H1 (cell line): ENCODE results near the gene KRTCAP2. TPM values are rescaled to one million over a fixed set of nuclear protein-coding genes. Genes with fewer than 3 reads are reported as not detected.

ENCODE experiments used
- CTCF ChIA-PET: fragments of 300-600 bp; sonication (Branson Sonifier 250); formaldehyde crosslinking; loops from one replicate; lab custom pipeline; 2021; ENCODE audit not compliant: partially characterized antibody; lab: Charles Lee
- POLR2A ChIA-PET: fragments of 300-600 bp; sonication (Branson Sonifier 250); formaldehyde crosslinking; loops from one replicate; lab custom pipeline; 2021; ENCODE audit warnings: inconsistent platforms; ENCODE audit not compliant: partially characterized antibody; lab: Charles Lee
- DNase-seq, 2 experiments: peaks; one replicate each; pipeline versions ENCODE4 v3.0.0 to v3.0.0-alpha.2; 2010 to 2022; ENCODE audit warnings: low spot score in 2 of 2, low read depth in 1 of 2, mixed read lengths in 1 of 2
- FAIRE-seq: peaks from 2 replicates; lab custom pipeline; 2011; peaks lifted over from hg19 to GRCh38; lab: Jason Lieb, UNC
- H2AFZ ChIP-seq: 2 replicates; pipeline ENCODE4 v1.8.1; 2012; ENCODE audit warnings: low read length, inconsistent platforms
- H2AK5ac ChIP-seq: 2 replicates; pipeline ENCODE4 v1.6.1; 2013; ENCODE audit warnings: low read depth, low read length
- H2BK120ac ChIP-seq: replicated peaks from 2 replicates; pipeline ENCODE3; 2013; ENCODE audit warnings: low read depth, low read length, inconsistent platforms
- H2BK12ac ChIP-seq: 2 replicates; pipeline ENCODE4 v1.6.1; 2013; ENCODE audit warnings: low read depth, low read length
- H2BK15ac ChIP-seq: 2 replicates; pipeline ENCODE4 v1.6.1; 2013; ENCODE audit warnings: low read length
- H2BK20ac ChIP-seq: 2 replicates; pipeline ENCODE4 v1.6.1; 2013; ENCODE audit warnings: low read length
- H2BK5ac ChIP-seq: 2 replicates; pipeline ENCODE4 v1.6.1; 2013; ENCODE audit warnings: low read depth, low read length
- H3K14ac ChIP-seq: 2 replicates; pipeline ENCODE4 v1.6.1; 2013; ENCODE audit warnings: inconsistent platforms; ENCODE audit not compliant: insufficient read length
- H3K18ac ChIP-seq: 2 replicates; pipeline ENCODE4 v1.6.1; 2013; ENCODE audit warnings: low read length; ENCODE audit errors: extremely low read depth
- H3K23ac ChIP-seq: 2 replicates; pipeline ENCODE4 v1.6.1; 2013; ENCODE audit warnings: inconsistent platforms; ENCODE audit not compliant: insufficient read length
- H3K23me2 ChIP-seq: 2 replicates; pipeline ENCODE4 v1.6.1; 2013; ENCODE audit warnings: low read depth, low read length
- H3K27ac ChIP-seq: 2 replicates; pipeline ENCODE4 v1.6.1; 2011; ENCODE audit warnings: low read depth, low read length, inconsistent platforms
- H3K27me3 ChIP-seq, 4 experiments: replicated peaks in 1 of 4; 1 replicate in 1 of 4; 2 replicates in 3 of 4; pipeline versions ENCODE4 v1.6.1 to v1.8.1; 2011 to 2013; ENCODE audit warnings: low read length in 3 of 4, mild to moderate bottlenecking in 3 of 4, inconsistent platforms in 2 of 4, mixed read lengths in 2 of 4, moderate library complexity in 1 of 4; ENCODE audit not compliant: control insufficient read depth in 3 of 4, insufficient read depth in 3 of 4; ENCODE audit errors: extremely low read depth in 1 of 4
- H3K36me3 ChIP-seq, 4 experiments: 2 replicates each; pipeline versions ENCODE4 v1.6.1 to v1.8.1; 2011 to 2013; ENCODE audit warnings: mild to moderate bottlenecking in 4 of 4, low read length in 3 of 4, moderate library complexity in 2 of 4, control low read depth in 1 of 4, inconsistent platforms in 1 of 4; ENCODE audit not compliant: insufficient read depth in 4 of 4, control insufficient read depth in 2 of 4
- H3K4ac ChIP-seq: replicated peaks from 2 replicates; pipeline ENCODE3; 2013; ENCODE audit warnings: low read length, low read depth, mixed read lengths, inconsistent platforms; ENCODE audit not compliant: insufficient read length
- H3K4me1 ChIP-seq, 4 experiments: replicated peaks in 1 of 4; 1 replicate in 1 of 4; 2 replicates in 3 of 4; pipeline versions ENCODE4 v1.6.1 to v1.8.1; 2011 to 2013; ENCODE audit warnings: low read length in 3 of 4, inconsistent platforms in 2 of 4, mixed read lengths in 1 of 4; ENCODE audit not compliant: insufficient read depth in 4 of 4, control insufficient read depth in 3 of 4
- H3K4me2 ChIP-seq, 2 experiments: 2 replicates each; pipeline versions ENCODE4 v1.6.1 to v1.8.1; 2011 to 2013; ENCODE audit warnings: low read depth in 2 of 2, low read length in 2 of 2, control low read depth in 1 of 2, inconsistent platforms in 1 of 2, mild to moderate bottlenecking in 1 of 2; ENCODE audit not compliant: insufficient read depth in 1 of 2
- H3K4me3 ChIP-seq, 4 experiments: fragments of 200-600, 300-600 bp in 1 of 4; sonication (generic), shearing (Covaris generic), sonication (Bioruptor Twin) in 1 of 4; 2 replicates each; pipeline versions ENCODE4 v1.5.1 to v1.8.1; 2011 to 2016; ENCODE audit warnings: low read length in 4 of 4, low read depth in 3 of 4, control low read depth in 2 of 4, inconsistent platforms in 2 of 4, mild to moderate bottlenecking in 2 of 4, mixed read lengths in 1 of 4, moderate library complexity in 1 of 4; ENCODE audit not compliant: insufficient read depth in 2 of 4; ENCODE audit errors: extremely low read depth in 1 of 4
- H3K56ac ChIP-seq: replicated peaks from 2 replicates; pipeline ENCODE3; 2013; ENCODE audit warnings: low read depth, mild to moderate bottlenecking, mixed read lengths, low read length, inconsistent platforms; ENCODE audit not compliant: insufficient read length
- H3K79me1 ChIP-seq: 2 replicates; pipeline ENCODE4 v1.6.1; 2013; ENCODE audit warnings: low read depth, low read length, control low read depth
- H3K79me2 ChIP-seq, 2 experiments: 2 replicates each; pipeline versions ENCODE4 v1.6.1 to v1.8.1; 2012 to 2013; ENCODE audit warnings: low read length in 2 of 2, mild to moderate bottlenecking in 2 of 2, inconsistent platforms in 1 of 2; ENCODE audit not compliant: insufficient read depth in 2 of 2, control insufficient read depth in 1 of 2
- H3K9ac ChIP-seq, 4 experiments: replicated peaks in 1 of 4; 1 replicate in 1 of 4; 2 replicates in 3 of 4; pipeline versions ENCODE4 v1.6.1 to v1.8.1; 2011 to 2013; ENCODE audit warnings: low read depth in 3 of 4, low read length in 3 of 4, control low read depth in 2 of 4, mild to moderate bottlenecking in 2 of 4, moderate library complexity in 2 of 4, inconsistent platforms in 1 of 4; ENCODE audit errors: extremely low read depth in 1 of 4
- H3K9me3 ChIP-seq, 2 experiments: 2 replicates each; pipeline versions ENCODE4 v1.6.1 to v1.8.1; 2012 to 2013; ENCODE audit warnings: mild to moderate bottlenecking in 2 of 2, moderate library complexity in 2 of 2, control low read depth in 1 of 2, inconsistent platforms in 1 of 2, low read depth in 1 of 2, low read length in 1 of 2, mixed read lengths in 1 of 2; ENCODE audit not compliant: insufficient read depth in 2 of 2
- H4K20me1 ChIP-seq, 2 experiments: replicated peaks in 1 of 2; 2 replicates each; pipeline versions ENCODE3 to v1.8.1; 2011 to 2013; ENCODE audit warnings: inconsistent platforms in 2 of 2, low read length in 2 of 2, mild to moderate bottlenecking in 1 of 2; ENCODE audit not compliant: insufficient read depth in 2 of 2, control insufficient read depth in 1 of 2
- H4K5ac ChIP-seq: 2 replicates; pipeline ENCODE4 v1.6.1; 2013; ENCODE audit warnings: low read length, low read depth, mixed read lengths, inconsistent platforms; ENCODE audit not compliant: insufficient read length
- H4K8ac ChIP-seq: 2 replicates; pipeline ENCODE4 v1.8.0; 2013; ENCODE audit warnings: mild to moderate bottlenecking, moderate library complexity, low read length, inconsistent platforms; ENCODE audit not compliant: insufficient read depth; ENCODE audit errors: extremely low read depth
- H4K91ac ChIP-seq: replicated peaks from 2 replicates; pipeline ENCODE3; 2013; ENCODE audit warnings: low read length, mixed read lengths, inconsistent platforms; ENCODE audit not compliant: insufficient read length
- BCL11A ChIP-seq, 2 experiments: IDR thresholded peaks; one replicate each; pipeline ENCODE4 v1.6.1; 2011; ENCODE audit warnings: low read depth in 2 of 2, low read length in 2 of 2, mild to moderate bottlenecking in 2 of 2
- CBX5 ChIP-seq: fragments of 300-800, 300-1000 bp; sonication (generic); IDR thresholded peaks from 2 replicates; pipeline ENCODE4 v1.7.1; 2016; ENCODE audit warnings: antibody characterized with exemption, low read length, low read depth
- CHD1 ChIP-seq: IDR thresholded peaks from 2 replicates; pipeline ENCODE4 v1.6.1; 2012; ENCODE audit warnings: low read depth, low read length, improper control_type of control experiment
- EZH2 ChIP-seq: fragments of 200-600 bp; sonication (generic); IDR thresholded peaks from 2 replicates; pipeline ENCODE4 v1.7.1; 2012; ENCODE audit warnings: low read depth, mild to moderate bottlenecking, moderate library complexity, low read length, inconsistent platforms; ENCODE audit not compliant: severe bottlenecking
- KDM5A ChIP-seq: fragments of 200-600 bp; IDR thresholded peaks from 2 replicates; pipeline ENCODE4 v1.7.1; 2012; ENCODE audit warnings: mild to moderate bottlenecking, low read length, inconsistent platforms, mixed read lengths
- TAF7 ChIP-seq: optimal IDR thresholded peaks from 2 replicates; pipeline ENCODE3; 2011; ENCODE audit warnings: low read depth, mild to moderate bottlenecking, inconsistent platforms, low read length, moderate library complexity, borderline replicate concordance
- TBP ChIP-seq: IDR thresholded peaks from 2 replicates; pipeline ENCODE4 v1.6.1; 2011; ENCODE audit warnings: low read depth, low read length, improper control_type of control experiment
- WGBS, 2 experiments: shearing (Covaris generic) in 1 of 2; methylation state at CpG; one replicate each; pipeline versions ENCODE4 v1.1.6 to v1.1.7; 2013 to 2015; ENCODE audit warnings: low lambda C conversion rate in 2 of 2, mixed read lengths in 2 of 2, inconsistent platforms in 1 of 2, low coverage in 1 of 2, missing lambda C conversion rate in 1 of 2; ENCODE audit not compliant: insufficient replicate concordance in 2 of 2, insufficient coverage in 1 of 2, insufficient read length in 1 of 2; ENCODE audit errors: extremely low coverage in 1 of 2, missing lambda C conversion rate in 1 of 2; 5-methylcytosine and 5-hydroxymethylcytosine counted together
- polyA plus RNA-seq, 7 experiments: library from polyadenylated mRNA; depleted of rRNA in 3 of 7; stranded (reverse) in 5 of 7; unstranded in 2 of 7; fragments of >200 nt in 5 of 7; fragments of 200-250 nt in 2 of 7; gene quantifications; 1 replicate in 5 of 7; 2 replicates in 1 of 7; 4 replicates in 1 of 7; pipeline versions ENCODE4 v1.2.1 to v1.2.3, GENCODE V29; 2011 to 2013; ENCODE audit warnings: missing spikeins in 2 of 7, mixed read lengths in 2 of 7
- total RNA-seq: library from RNA; stranded (reverse); fragmentation: NEBNext Ultra II Directional; extraction: Animal tissue kit (Norgen Biotek cat#: 25700); gene quantifications from 2 replicates; pipeline ENCODE4 v1.2.1, GENCODE V29; 2021

Gene KRTCAP2
- total and polyA plus RNA-seq, 2 of the 8 experiments (the other 6 are each of a cell fraction or from before 2014, with no cell fraction given): 146 to 317 TPM

DNA sequence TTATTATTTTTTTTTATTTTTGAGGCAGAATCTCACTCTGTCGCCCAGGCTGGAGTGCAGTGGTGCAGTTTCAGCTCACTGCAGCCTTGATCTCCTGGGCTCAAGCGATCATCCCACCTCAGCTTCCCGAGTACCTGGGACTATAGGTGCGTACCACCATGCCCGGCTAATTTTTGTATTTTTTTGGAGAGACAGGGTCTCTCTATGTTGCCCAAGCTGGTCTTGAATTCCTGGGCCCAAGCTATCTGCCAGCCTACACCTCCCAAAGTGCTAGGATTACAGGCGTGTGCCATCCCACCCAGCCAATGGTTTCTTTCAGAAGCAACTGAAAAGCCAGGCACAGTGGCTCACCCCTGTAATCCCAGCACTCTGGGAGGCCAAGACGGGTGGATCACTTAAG, 2.3 kb downstream of the KRTCAP2 start:
- Histone ChIP-seq H4K8ac (no peak overlapping the region), H3K27me3 (no peaks in the 10 kb centered on the region), H4K5ac (no peak overlapping the region), H3K27ac (no peak overlapping the region), H3K56ac (no peak overlapping the region), H3K4me1 (peaks cover 3 to 30% (median 17%) of the 10 kb centered on the region in 4 experiments), H2BK12ac (no peak overlapping the region), H3K9me3 (no peaks in the 10 kb centered on the region), H3K23me2 (peaks cover 21% of the 10 kb centered on the region), H4K20me1 (peaks cover 2 to 3% of the 10 kb centered on the region in 2 experiments), H3K9ac (no peak overlapping the region), H3K4ac (no peak overlapping the region), H2AK5ac (no peak overlapping the region), H3K79me2 (peaks cover 0 to 16% of the 10 kb centered on the region in 2 experiments; a peak in 2 of 4 replicates), H3K79me1 (no peaks in the 10 kb centered on the region; the same call in 1 of the 2 replicates), H3K18ac (no peak overlapping the region), H3K14ac (no peak overlapping the region), H3K23ac (no peak overlapping the region), H3K4me2 (no peak overlapping the region), H3K36me3 (peaks cover 0 to 10% (median 7%) of the 10 kb centered on the region in 4 experiments; a peak in 5 of 8 replicates), H2BK15ac (no peak overlapping the region), H4K91ac (no peak overlapping the region), H2AFZ (no peak overlapping the region), H2BK5ac (no peak overlapping the region), H2BK20ac (no peak overlapping the region), H3K4me3 (no peak overlapping the region), H2BK120ac (no peak overlapping the region)
- ChIA-PET CTCF (interaction anchor here (2.1 to 12.4 kb wide), 5 partner anchors 37 to 110 kb away, joined by 7 to 215 read pairs (median 101); partner anchors contain the start of genes DPM3, EFNA1 and SLC50A1), POLR2A (interaction anchor here (20.5 kb wide), 1 partner anchor 30 kb away, joined by 512 read pairs; the partner anchor contains the start of genes MTX1 and THBS3)
- FAIRE-seq: no peak
- TF ChIP-seq BCL11A (IDR thresholded peaks at IDR 0.05; ENCODE audit: low read depth in 2 of 2, low read length in 2 of 2) (no peak), CBX5 (no peak), TBP (no peak), CHD1 (no peak), KDM5A (no peak), EZH2 (no peak), TAF7 (no peak)
- 93% methylated on average over 7 of the region's 7 CpGs; no CpG with 5 or more reads in 1 of the 2 experiments for WGBS, 2 experiments
- no peak for DNase-seq
